Measurements from ENCODE around the gene GDA. TPM values are rescaled to one million over a fixed set of nuclear protein-coding genes. Genes with fewer than 3 reads are reported as not detected.

The GDA gene
- total and polyA plus RNA-seq, 9 of the 15 experiments (the other 6 are each of a cell fraction or from before 2014, with no cell fraction given), result 4.5 to 18.0 (median 12.7) TPM

- TF ChIP-seq ETS1 (conservative IDR thresholded peaks at IDR 0.05; ENCODE audit: control insufficient read depth, low read depth, low read length) (no peak), PTRF (tag; IDR thresholded peaks at IDR 0.05) (no peak), ZNF589 (CRISPR knock-in tag; IDR thresholded peaks at IDR 0.05; ENCODE audit: low read depth) (no peak), CHD2 (IDR thresholded peaks at IDR 0.05; ENCODE audit: low read depth, low read length) (no peak), ZNF57 (CRISPR knock-in tag; IDR thresholded peaks at IDR 0.05) (no peak)
- TF ChIP-seq, protein P1, sequence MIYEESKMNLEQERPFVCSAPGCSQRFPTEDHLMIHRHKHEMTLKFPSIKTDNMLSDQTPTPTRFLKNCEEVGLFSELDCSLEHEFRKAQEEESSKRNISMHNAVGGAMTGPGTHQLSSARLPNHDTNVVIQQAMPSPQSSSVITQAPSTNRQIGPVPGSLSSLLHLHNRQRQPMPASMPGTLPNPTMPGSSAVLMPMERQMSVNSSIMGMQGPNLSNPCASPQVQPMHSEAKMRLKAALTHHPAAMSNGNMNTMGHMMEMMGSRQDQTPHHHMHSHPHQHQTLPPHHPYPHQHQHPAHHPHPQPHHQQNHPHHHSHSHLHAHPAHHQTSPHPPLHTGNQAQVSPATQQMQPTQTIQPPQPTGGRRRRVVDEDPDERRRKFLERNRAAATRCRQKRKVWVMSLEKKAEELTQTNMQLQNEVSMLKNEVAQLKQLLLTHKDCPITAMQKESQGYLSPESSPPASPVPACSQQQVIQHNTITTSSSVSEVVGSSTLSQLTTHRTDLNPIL (CRISPR knock-in tag; IDR thresholded peaks at IDR 0.05), result no peak
These were observed 98.3 kb downstream of the GDA start (continued) for GRCh38 chr9:72247549-72247948.

DNA sequence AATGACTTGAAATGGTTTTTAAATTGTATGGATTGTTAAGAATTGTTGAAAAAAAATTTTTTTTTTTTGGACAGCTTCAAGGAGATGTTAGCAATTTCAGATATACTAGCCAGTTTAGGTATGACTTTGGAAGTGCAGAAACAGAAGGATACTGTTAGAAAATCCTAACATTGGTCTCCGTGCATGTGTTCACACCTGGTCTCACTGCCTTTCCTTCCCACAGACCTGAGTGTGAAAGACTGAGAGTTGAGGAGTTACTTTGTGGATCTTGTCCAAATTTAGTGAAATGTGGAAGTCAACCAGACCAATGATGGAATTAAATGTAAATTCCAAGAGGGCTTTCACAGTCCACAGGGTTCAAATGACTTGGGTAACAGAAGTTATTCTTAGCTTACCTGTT, 102.3 kb downstream of the GDA start:
- intact Hi-C loops (cut with micrococcal nuclease), result no loop called here
- Histone ChIP-seq H3K27ac (ENCODE audit: extremely low read depth, low read depth, low read length) (no peak overlapping the region), H2AFZ (ENCODE audit: low read depth, low read length) (no peak overlapping the region), H3K4me3 (no peak overlapping the region), H3K79me2 (ENCODE audit: control insufficient read depth, insufficient read depth, low read length) (no peaks in the 10 kb centered on the region), H3K4me2 (ENCODE audit: insufficient read depth, low read length) (no peak overlapping the region), H3K9me3 (replicated peaks; ENCODE audit: control insufficient read depth, insufficient read depth, low read depth, low read length) (no peaks in the 10 kb centered on the region), H3K27me3 (ENCODE audit: control insufficient read depth in 2 of 2, insufficient read depth in 2 of 2, low read length in 2 of 2) (no peaks in the 10 kb centered on the region), H4K20me1 (replicated peaks; ENCODE audit: control insufficient read depth, insufficient read depth, low read length) (no peaks in the 10 kb centered on the region), H3K36me3 (ENCODE audit: control insufficient read depth, insufficient read depth, low read length) (peaks cover 18% of the 10 kb centered on the region; the same call in 2 of the 3 replicates), H3K9me1 (ENCODE audit: control insufficient read depth, insufficient read depth, low read length) (no peaks in the 10 kb centered on the region), H3K4me1 (replicated peaks in 1 of 2; ENCODE audit: control insufficient read depth in 2 of 2, insufficient read depth in 2 of 2, low read length in 2 of 2) (no peaks in the 10 kb centered on the region), H3K9ac (ENCODE audit: insufficient read depth in 1 of 2, low read depth in 2 of 2, low read length in 2 of 2) (no peak overlapping the region)
- ChIA-PET POLR2A (interaction anchor here (1.9 kb wide), 1 partner anchor 10 kb away, joined by 4 read pairs; no protein-coding TSS in a partner anchor), CTCF (ENCODE audit: low intra/inter-chr PET ratio) (no interaction called here)
- DNase-seq (ENCODE audit: extremely low read depth in 1 of 4, low spot score in 3 of 4) (no peak), FAIRE-seq (no peak), ATAC-seq (no peak)
- in situ Hi-C loops (cut with MboI), result loop anchor here (25.0 kb wide), 2 partner anchors 439 to 1339 kb away; no protein-coding TSS in a partner anchor
- WGBS (ENCODE audit: insufficient coverage, low coverage, missing lambda C conversion rate), result 70% methylated on average over 1 of the region's 1 CpG
- TF ChIP-seq SMARCB1 (IDR thresholded peaks at IDR 0.05; ENCODE audit: insufficient read length, low read depth), result no peak
- TF ChIP-seq SRSF1 (IDR thresholded peaks at IDR 0.05; ENCODE audit: low read depth, low read length), result no peak
- TF ChIP-seq E2F1 (CRISPR knock-in tag; IDR thresholded peaks at IDR 0.05), result no peak
- no peak for TF ChIP-seq NFIC (IDR thresholded peaks at IDR 0.05)
- TF ChIP-seq THRAP3 (IDR thresholded peaks at IDR 0.05; ENCODE audit: borderline replicate concordance), result no peak
- no peak for TF ChIP-seq ZBTB7A (IDR thresholded peaks at IDR 0.05; ENCODE audit: borderline replicate concordance, control insufficient read depth, low read depth, low read length)
- TF ChIP-seq TRIM28 (IDR thresholded peaks at IDR 0.05), result no peak
- no peak for TF ChIP-seq PHF20 (IDR thresholded peaks at IDR 0.05; ENCODE audit: partially characterized antibody)
- no peak for TF ChIP-seq ZNF586 (CRISPR knock-in tag; conservative IDR thresholded peaks at IDR 0.05)
- TF ChIP-seq JUNB (CRISPR knock-in tag; conservative IDR thresholded peaks at IDR 0.05), result no peak
- TF ChIP-seq DNMT1 (IDR thresholded peaks at IDR 0.05), result no peak
- no TSS peak for BruUV-seq (replicated peaks)
